Left lung (tissue), 10 donors: ENCODE results near the gene C2CD4A. TPM values are rescaled to one million over a fixed set of nuclear protein-coding genes. Genes with fewer than 3 reads are reported as not detected.

Source experiments
- ATAC-seq: fragments of 200-7000 bp; cut with Tn5 transposase; one replicate; pipeline ENCODE4 v1.9.1; 2020; ENCODE audit warnings: moderate library complexity
- DNase-seq, 4 donors: peaks; one replicate each; pipeline ENCODE4 v3.0.0-alpha.2; 2013 to 2020
- H3K27ac ChIP-seq, 2 donors: fragments of 200-600 bp; sonication (generic) in 1 of 2; one replicate each; pipeline versions ENCODE4 v1.5.0 to v1.8.0; 2020 to 2021
- H3K27me3 ChIP-seq, 2 donors: fragments of 200-600 bp; sonication (generic) in 1 of 2; one replicate each; pipeline versions ENCODE4 v1.5.0 to v1.8.0; 2020 to 2021
- H3K36me3 ChIP-seq, 2 donors: fragments of 200-600 bp; sonication (generic) in 1 of 2; one replicate each; pipeline versions ENCODE4 v1.5.0 to v1.8.0; 2020 to 2021
- H3K4me1 ChIP-seq, 2 donors: fragments of 200-600 bp; one replicate each; pipeline ENCODE4 v1.8.0; 2021
- H3K4me3 ChIP-seq, 2 donors: fragments of 200-600 bp; sonication (generic) in 1 of 2; one replicate each; pipeline versions ENCODE4 v1.5.0 to v1.8.0; 2020 to 2021; ENCODE audit warnings: mild to moderate bottlenecking in 1 of 2
- H3K9me3 ChIP-seq, 2 donors: fragments of 200-600 bp; sonication (generic) in 1 of 2; one replicate each; pipeline versions ENCODE4 v1.5.0 to v1.8.0; 2020 to 2021
- CTCF ChIP-seq, 2 donors: fragments of 200-600 bp; sonication (generic) in 1 of 2; IDR thresholded peaks; one replicate each; pipeline versions ENCODE4 v1.5.0 to v1.8.0; 2021; ENCODE audit warnings: antibody characterized with exemption in 2 of 2
- intact Hi-C, 2 donors: fragments of 100-400 bp; cut with DNase I; formaldehyde crosslinking; loops; one replicate each; pipeline versions ENCODE4 v1.11.2 to v1.14.2; 2022
- polyA plus RNA-seq, 6 donors: library from polyadenylated mRNA; unstranded; fragments of 120-200 nt; gene quantifications; one replicate each; pipeline ENCODE4 v1.2.1, GENCODE V29; 2013; ENCODE audit not compliant: insufficient read length in 6 of 6
- total RNA-seq, 2 donors: library from RNA; stranded (reverse); fragmentation: NEBNext Ultra II Directional; extraction: Animal tissue kit (Norgen Biotek cat#: 25700); gene quantifications; one replicate each; pipeline ENCODE4 v1.2.1, GENCODE V29; 2021
- donor health status: DM: no; HTN: yes; CAD: no.
- donor health status: DM: no; HTN: no; CAD: no.

The C2CD4A gene
- total and polyA plus RNA-seq, 8 donors, result 0.05 to 0.79 (median 0.08) TPM; not detected in 2

DNA sequence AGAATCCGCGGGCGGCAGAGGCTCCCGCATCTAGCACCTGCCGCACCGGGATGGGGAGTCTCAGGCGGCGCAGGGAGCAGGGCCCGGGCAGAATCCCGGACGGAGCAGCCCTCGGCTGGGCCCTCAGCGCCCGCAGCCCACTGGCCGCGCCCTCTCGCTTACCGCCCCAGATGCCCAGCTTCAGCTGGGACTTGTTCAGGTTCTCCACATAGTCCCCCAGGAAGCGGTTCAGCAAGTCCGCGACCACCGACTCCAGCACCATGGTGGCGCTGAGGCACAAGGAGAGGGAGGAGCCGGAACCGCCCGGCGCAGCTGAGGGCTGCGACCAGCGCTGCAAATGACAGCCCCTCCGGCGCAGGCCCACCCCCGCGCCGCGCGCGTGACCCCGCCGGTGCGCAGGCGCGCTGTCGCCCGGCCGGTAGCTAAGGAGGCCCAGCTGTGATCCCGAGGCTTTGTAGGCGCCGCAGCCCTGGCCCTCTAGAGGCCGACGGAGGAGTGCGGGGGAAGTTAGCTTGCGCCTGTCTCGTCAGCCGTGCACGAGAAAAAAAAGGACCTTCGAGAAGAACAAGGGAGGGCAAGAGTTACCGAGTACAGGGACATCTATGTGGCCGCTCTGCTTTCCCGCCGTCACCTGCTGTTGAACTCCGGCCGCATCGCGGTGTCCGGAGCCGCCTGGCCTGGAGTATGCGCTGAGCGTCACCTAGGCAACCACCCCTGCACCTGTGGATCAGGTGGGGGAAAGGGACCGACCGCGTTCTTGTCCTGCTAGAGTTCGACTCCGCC is 6.5 kb upstream of the C2CD4A start, which contains the start of gene VPS13C:
Gene VPS13C, minus strand, starts transcription at position 335 of the 783 bp plus-strand sequence. Its CDS starts 73 bp downstream, at position 262.
- no peaks in the 10 kb centered on the region for H3K9me3 ChIP-seq
- DNase-seq (peak; percentile 94 to 97 (median 95)), ATAC-seq (peak; percentile 93)
- peak within 1 kb of the TSS; percentile 97 to 99 for H3K27ac ChIP-seq
- peak within 1 kb of the TSS; percentile 97 to 98 for H3K4me3 ChIP-seq
- peaks cover 18 to 42% of the 10 kb centered on the region in 2 donors for H3K4me1 ChIP-seq
- intact Hi-C loops, result no loop called here
- H3K27me3 ChIP-seq, result peaks cover 0 to 6% of the 10 kb centered on the region in 2 donors
- TF ChIP-seq CTCF (IDR thresholded peaks at IDR 0.05), result peak; percentile 76 to 90
- H3K36me3 ChIP-seq, result peaks cover 0 to 4% of the 10 kb centered on the region in 2 donors

DNA sequence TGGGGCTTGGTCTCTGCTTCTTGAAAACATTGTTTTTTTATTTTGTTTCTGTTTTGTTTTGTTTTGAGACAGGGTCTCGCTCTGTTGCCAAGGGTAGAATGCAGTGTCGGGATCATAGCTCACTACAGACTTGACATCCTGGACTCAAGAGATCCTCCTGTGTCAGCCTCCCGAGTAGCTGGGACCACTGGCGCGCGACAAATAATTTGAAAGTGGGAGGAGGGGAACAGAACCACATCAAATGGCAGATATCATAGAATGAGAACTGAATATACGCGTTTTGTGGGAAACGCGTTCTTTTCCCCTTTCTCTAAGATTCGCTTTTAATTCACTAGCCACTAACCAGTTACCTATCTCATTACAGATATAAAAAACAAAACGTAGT is 5.9 kb upstream of the C2CD4A start:
- peaks cover 0 to 4% of the 10 kb centered on the region in 2 donors for H3K36me3 ChIP-seq
- peak overlapping the region; percentile 97 to 98 for H3K4me3 ChIP-seq
- ATAC-seq (no peak), DNase-seq (no peak)
- TF ChIP-seq CTCF (IDR thresholded peaks at IDR 0.05), result no peak
- H3K4me1 ChIP-seq, result peaks cover 12 to 36% of the 10 kb centered on the region in 2 donors
- peaks cover 0 to 12% of the 10 kb centered on the region in 2 donors for H3K27me3 ChIP-seq
- no peaks in the 10 kb centered on the region for H3K9me3 ChIP-seq
- intact Hi-C loops, result no loop called here
- peak overlapping the region; percentile 97 to 99 for H3K27ac ChIP-seq

DNA sequence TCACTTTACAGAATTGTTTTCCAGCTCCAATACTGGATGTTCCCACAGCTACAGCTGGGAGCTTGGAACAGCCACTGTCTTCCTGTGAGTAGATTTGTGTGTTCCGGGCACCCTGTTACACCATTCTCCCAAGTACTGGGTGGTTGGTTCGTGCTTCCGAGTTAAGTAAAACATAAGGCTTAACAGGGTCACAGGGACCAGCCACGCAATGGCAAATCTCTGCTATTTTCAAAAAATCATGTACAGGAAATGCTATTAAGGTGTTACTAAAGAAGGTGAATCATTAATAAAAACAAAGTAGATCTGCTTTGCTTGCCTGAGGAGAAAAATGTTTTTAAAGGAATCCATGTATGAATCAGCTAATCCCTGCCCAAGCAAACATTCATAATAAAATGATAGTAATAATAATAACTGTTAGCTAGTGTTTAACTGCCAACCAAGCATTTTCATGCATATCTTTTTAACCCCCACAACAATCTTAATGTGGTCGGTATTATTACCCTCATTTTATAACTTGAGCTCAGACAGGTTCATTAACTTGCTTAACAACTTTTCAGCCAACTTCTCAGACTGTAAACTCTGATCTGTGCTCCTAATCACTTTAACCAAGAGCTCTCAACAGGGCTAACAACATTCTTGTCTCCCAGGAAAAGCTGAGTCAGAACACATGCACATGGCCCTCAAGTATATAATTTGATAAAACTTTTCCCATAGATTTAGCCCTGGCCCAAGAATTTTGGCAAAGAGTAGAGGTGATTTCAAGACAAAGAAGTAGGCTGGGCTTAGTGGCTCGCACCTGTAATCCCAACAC is 2.7 kb upstream of the C2CD4A start:
- Histone ChIP-seq H3K36me3 (no peaks in the 10 kb centered on the region), H3K4me3 (no peak overlapping the region), H3K4me1 (peaks cover 14 to 33% of the 10 kb centered on the region in 2 donors), H3K27me3 (peaks cover 0 to 40% of the 10 kb centered on the region in 2 donors), H3K27ac (peak overlapping the region; percentile 54 to 69), H3K9me3 (no peaks in the 10 kb centered on the region)
- DNase-seq (peak in 1 of 4 donors; percentile 66), ATAC-seq (peak; percentile 7)
- intact Hi-C loops, result no loop called here
- TF ChIP-seq CTCF (IDR thresholded peaks at IDR 0.05), result no peak

DNA sequence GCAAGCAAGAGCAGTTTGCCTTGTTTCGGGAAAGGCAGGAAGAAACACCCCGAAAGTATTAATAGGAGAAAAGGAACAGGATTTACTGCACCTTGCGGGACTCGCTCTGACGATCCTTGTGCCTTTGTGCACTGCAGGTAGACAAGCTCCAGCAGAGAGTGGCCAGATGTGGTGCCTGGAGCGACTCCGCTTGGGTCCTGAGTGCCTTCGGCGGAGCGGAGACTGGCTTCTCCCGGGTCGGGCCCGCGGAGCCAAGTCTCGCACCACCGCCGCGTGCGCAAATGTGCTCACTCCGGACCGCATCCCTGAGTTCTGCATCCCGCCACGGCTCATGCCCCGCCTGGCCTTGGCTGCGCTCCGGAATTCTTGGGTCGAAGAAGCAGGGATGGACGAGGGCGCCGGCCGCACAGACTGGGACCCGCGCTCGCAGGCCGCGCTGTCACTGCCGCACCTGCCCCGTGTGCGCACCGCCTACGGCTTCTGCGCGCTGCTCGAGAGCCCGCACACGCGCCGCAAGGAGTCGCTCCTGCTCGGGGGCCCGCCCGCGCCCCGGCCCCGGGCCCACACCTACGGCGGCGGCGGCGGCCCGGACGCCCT is 769 bp downstream of the C2CD4A start:
- peak overlapping the region; percentile 27 to 57 for H3K4me3 ChIP-seq
- H3K27me3 ChIP-seq, result peaks cover 0 to 46% of the 10 kb centered on the region in 2 donors
- intact Hi-C loops, result no loop called here
- no peak for TF ChIP-seq CTCF (IDR thresholded peaks at IDR 0.05)
- DNase-seq (peak in 2 of 4 donors; percentile 34 to 80), ATAC-seq (peak; percentile 38)
- H3K27ac ChIP-seq, result peak overlapping the region in 1 of 2 donors; percentile 33
- no peaks in the 10 kb centered on the region for H3K36me3 ChIP-seq
- H3K9me3 ChIP-seq, result no peaks in the 10 kb centered on the region
- peaks cover 11 to 31% of the 10 kb centered on the region in 2 donors for H3K4me1 ChIP-seq
